ENCODE measurements around the gene POU2F2. TPM values are rescaled to one million over a fixed set of nuclear protein-coding genes. Genes with fewer than 3 reads are reported as not detected.

Gene POU2F2
- total and polyA plus RNA-seq, 8 donors, result 0.87 to 10.0 (median 1.6) TPM

DNA sequence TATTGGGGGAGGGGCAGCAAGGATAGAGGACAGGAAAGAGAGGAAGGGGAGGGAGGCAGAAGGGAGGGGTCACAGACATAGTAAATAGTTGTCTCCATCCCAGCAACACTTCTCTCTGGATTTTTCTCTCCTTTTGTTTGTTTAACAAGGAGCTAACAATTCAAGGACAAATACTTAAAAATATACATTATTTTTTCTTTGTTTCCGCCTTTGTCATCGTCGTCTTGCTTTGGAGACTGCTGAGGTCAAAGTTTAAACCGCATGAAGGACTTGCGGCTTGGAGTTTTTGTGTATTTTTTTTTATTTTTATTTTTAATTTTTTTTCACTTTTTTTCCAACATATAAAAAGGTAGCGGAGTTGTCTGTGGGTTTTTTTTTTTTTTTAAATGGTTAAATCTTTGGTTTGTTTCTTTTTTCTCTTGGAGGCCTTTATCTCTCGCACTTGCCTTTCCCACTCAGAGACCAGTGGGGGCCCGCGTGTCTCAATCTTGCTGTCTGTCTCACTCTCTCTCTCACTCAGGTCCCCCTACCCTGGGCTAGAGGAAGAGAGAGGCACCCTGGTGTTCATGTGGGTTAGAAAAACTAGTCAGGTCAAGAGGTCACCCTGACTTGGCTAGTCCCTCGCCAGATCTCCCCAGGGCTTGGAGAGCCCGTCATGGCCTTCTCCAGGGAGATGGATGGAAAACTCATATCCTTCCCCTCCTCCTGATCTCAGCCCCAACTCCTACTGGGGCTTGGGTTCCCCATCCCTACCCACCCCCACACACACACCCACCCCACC, 45.3 kb downstream of the POU2F2 start:
- peaks cover 0 to 8% of the 10 kb centered on the region in 2 donors for H3K36me3 ChIP-seq
- peaks cover 0 to 3% of the 10 kb centered on the region in 2 donors for H3K4me1 ChIP-seq
- H3K4me3 ChIP-seq, result no peak overlapping the region
- DNase-seq, result no peak
- intact Hi-C loops (cut with DNase I), result no loop called here
- no peaks in the 10 kb centered on the region for H3K27me3 ChIP-seq
- ATAC-seq, result no peak
- H3K9me3 ChIP-seq, result no peaks in the 10 kb centered on the region
- no peak overlapping the region for H3K27ac ChIP-seq
- TF ChIP-seq, protein P1, sequence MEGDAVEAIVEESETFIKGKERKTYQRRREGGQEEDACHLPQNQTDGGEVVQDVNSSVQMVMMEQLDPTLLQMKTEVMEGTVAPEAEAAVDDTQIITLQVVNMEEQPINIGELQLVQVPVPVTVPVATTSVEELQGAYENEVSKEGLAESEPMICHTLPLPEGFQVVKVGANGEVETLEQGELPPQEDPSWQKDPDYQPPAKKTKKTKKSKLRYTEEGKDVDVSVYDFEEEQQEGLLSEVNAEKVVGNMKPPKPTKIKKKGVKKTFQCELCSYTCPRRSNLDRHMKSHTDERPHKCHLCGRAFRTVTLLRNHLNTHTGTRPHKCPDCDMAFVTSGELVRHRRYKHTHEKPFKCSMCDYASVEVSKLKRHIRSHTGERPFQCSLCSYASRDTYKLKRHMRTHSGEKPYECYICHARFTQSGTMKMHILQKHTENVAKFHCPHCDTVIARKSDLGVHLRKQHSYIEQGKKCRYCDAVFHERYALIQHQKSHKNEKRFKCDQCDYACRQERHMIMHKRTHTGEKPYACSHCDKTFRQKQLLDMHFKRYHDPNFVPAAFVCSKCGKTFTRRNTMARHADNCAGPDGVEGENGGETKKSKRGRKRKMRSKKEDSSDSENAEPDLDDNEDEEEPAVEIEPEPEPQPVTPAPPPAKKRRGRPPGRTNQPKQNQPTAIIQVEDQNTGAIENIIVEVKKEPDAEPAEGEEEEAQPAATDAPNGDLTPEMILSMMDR (IDR thresholded peaks at IDR 0.05), result no peak

DNA sequence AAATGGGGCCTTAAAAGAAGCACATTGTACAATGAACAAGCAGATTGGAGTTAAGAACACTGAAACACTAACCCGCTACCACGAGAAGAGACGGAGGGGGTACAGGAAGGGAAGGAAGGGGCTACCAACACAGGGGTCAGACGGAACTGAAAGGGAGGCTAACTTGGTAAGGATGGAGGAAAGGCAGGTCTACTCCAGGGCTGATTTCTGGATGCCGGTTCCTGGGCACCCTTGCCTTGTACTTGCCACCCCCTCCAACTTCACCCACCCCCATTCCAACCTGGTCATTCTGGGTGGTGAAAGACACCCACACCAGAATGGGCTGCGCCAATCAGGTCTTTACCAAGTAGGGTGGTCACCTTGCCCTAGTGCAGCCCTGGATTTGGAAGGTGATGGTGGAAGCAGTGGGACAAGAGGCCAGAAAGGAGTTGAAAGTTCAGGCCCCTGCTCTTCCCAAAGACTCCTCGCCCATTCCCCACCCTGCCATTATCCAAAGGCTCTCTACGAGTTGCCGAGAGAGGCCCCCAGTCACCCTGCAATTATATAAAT, 46.0 kb downstream of the POU2F2 start:
- H3K4me1 ChIP-seq, result peaks cover 0 to 3% of the 10 kb centered on the region in 2 donors
- H3K36me3 ChIP-seq, result peaks cover 0 to 15% of the 10 kb centered on the region in 2 donors
- no peaks in the 10 kb centered on the region for H3K27me3 ChIP-seq
- intact Hi-C loops (cut with DNase I), result no loop called here
- no peak overlapping the region for H3K27ac ChIP-seq
- H3K4me3 ChIP-seq, result no peak overlapping the region
- no peak for ATAC-seq
- no peak for DNase-seq
- no peaks in the 10 kb centered on the region for H3K9me3 ChIP-seq
- TF ChIP-seq, protein P1 (IDR thresholded peaks at IDR 0.05), result no peak

DNA sequence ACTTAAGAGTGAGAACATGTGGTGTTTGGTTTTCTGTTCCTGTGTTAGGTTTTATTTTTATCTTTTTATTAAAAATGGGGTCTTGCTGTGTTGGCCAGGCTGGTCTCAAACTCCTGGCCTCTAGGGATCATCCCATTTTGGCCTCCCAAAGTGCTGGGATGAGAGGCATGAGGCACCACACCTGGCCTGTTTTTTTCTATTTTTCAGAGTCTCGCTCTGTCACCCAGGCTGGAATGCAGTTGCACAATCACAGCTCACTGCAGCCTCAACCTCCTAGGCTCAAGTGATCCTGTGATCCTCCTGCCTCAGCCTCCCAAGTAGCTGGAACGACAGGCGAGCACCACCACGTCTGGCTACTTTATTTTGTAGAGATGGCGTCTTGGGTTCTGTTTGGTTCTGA, 48.7 kb downstream of the POU2F2 start:
- no peaks in the 10 kb centered on the region for H3K27me3 ChIP-seq
- DNase-seq (no peak), ATAC-seq (no peak)
- H3K36me3 ChIP-seq, result peaks cover 0 to 43% of the 10 kb centered on the region in 2 donors
- no peak overlapping the region for H3K27ac ChIP-seq
- H3K4me1 ChIP-seq, result no peaks in the 10 kb centered on the region
- intact Hi-C loops (cut with DNase I), result no loop called here
- TF ChIP-seq, protein P1 (IDR thresholded peaks at IDR 0.05), result no peak
- no peak overlapping the region for H3K4me3 ChIP-seq
- H3K9me3 ChIP-seq, result no peaks in the 10 kb centered on the region

DNA sequence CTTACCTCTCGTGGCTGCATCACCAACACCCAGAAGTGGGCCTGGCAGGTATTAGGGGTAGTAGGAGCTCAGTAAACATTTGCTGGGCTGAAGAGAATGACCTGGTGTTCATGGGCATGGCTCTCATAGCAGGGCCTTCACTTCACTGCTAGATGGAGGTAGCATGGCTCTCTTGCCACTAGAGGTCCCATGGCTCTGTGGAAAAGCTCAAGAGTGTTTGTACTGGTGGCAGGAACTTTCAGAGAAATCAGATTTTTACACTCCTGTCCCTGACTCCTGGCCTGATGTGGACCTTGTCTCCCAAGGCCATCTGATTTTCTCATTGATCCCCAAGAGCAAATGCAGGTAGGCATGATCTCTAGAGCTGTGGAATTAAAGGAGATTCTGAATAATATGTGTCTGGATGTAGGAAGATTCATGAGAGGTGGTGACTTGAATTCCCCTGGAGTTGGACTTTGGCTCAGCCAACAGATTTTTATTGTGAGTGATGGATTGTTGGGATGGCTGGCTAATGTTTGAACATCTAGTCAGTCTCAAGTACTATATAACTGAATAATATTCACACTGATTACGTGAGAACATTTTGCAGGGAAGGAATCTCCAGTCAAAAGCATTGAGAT, 50.6 kb downstream of the POU2F2 start:
- TF ChIP-seq, protein P1 (IDR thresholded peaks at IDR 0.05), result peak in 1 of 2 donors; percentile 9
- Histone ChIP-seq H3K9me3 (no peaks in the 10 kb centered on the region), H3K36me3 (peaks cover 0 to 48% of the 10 kb centered on the region in 2 donors), H3K4me3 (no peak overlapping the region), H3K27me3 (no peaks in the 10 kb centered on the region), H3K27ac (no peak overlapping the region), H3K4me1 (peaks cover 10 to 15% of the 10 kb centered on the region in 2 donors)
- ATAC-seq (peak; percentile 58), DNase-seq (no peak)
- intact Hi-C loops (cut with DNase I), result no loop called here

DNA sequence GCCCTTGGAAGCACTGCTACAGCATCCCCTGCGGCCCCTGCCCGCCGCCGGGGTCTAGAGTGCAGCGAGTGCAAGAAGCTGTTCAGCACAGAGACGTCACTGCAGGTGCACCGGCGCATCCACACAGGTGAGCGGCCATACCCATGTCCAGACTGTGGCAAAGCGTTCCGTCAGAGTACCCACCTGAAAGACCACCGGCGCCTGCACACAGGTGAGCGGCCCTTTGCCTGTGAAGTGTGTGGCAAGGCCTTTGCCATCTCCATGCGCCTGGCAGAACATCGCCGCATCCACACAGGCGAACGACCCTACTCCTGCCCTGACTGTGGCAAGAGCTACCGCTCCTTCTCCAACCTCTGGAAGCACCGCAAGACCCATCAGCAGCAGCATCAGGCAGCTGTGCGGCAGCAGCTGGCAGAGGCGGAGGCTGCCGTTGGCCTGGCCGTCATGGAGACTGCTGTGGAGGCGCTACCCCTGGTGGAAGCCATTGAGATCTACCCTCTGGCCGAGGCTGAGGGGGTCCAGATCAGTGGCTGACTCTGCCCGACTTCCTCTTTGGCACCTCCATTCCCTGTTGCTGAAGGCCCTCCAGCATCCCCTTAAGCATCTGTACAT, 51.4 kb downstream of the POU2F2 start:
- intact Hi-C loops (cut with DNase I), result no loop called here
- peaks cover 0 to 48% of the 10 kb centered on the region in 2 donors for H3K36me3 ChIP-seq
- H3K27me3 ChIP-seq, result no peaks in the 10 kb centered on the region

More for the DNA sequence above, 51.4 kb downstream of the POU2F2 start:
- Histone ChIP-seq H3K9me3 (no peaks in the 10 kb centered on the region), H3K4me3 (no peak overlapping the region), H3K4me1 (peaks cover 12 to 18% of the 10 kb centered on the region in 2 donors), H3K27ac (no peak overlapping the region)
- TF ChIP-seq, protein P1 (IDR thresholded peaks at IDR 0.05), result no peak
- DNase-seq (no peak), ATAC-seq (no peak)

Measured in left lung (tissue), 10 donors.